SK-N-SH treated with all-trans-retinoic acid at 6 μM for 48 hours (cell line): ENCODE measurements around the gene LHFPL5.

Experiments
- ATAC-seq: fragments of 200-7000 bp; cut with Tn5 transposase; 3 replicates; pipeline ENCODE4 v1.9.1; 2020; ENCODE audit warnings: mild to moderate bottlenecking, moderate library complexity
- CSDC2 ChIP-seq: fragments of 250-450 bp; sonication (Bioruptor Pico); IDR thresholded peaks from 2 replicates; pipeline ENCODE4 v1.5.0; 2020; ENCODE audit warnings: mild to moderate bottlenecking, moderate library complexity
- CSRNP3 ChIP-seq: fragments of 250-450 bp; sonication (Bioruptor Pico); IDR thresholded peaks from 2 replicates; pipeline ENCODE4 v1.5.1; 2021; ENCODE audit warnings: mild to moderate bottlenecking, moderate library complexity
- ESRRG ChIP-seq: fragments of 250-450 bp; sonication (Bioruptor Pico); IDR thresholded peaks from 2 replicates; pipeline ENCODE4 v1.6.1; 2021; ENCODE audit warnings: mild to moderate bottlenecking
- GLIS3 ChIP-seq: fragments of 250-450 bp; sonication (Bioruptor Pico); IDR thresholded peaks from 2 replicates; pipeline ENCODE4 v1.5.0; 2020; ENCODE audit warnings: mild to moderate bottlenecking, moderate library complexity
- ISL1 ChIP-seq: fragments of 250-450 bp; sonication (Bioruptor Pico); IDR thresholded peaks from 2 replicates; pipeline ENCODE4 v2.1.2; 2022; ENCODE audit warnings: mild to moderate bottlenecking, moderate library complexity
- OSR1 ChIP-seq: fragments of 250-450 bp; sonication (Bioruptor Pico); IDR thresholded peaks from 2 replicates; pipeline ENCODE4 v1.8.0; 2022; ENCODE audit warnings: moderate library complexity, mild to moderate bottlenecking, inconsistent platforms
- POU6F1 ChIP-seq: fragments of 250-450 bp; sonication (Bioruptor Pico); IDR thresholded peaks from 2 replicates; pipeline ENCODE4 v1.8.0; 2021; ENCODE audit warnings: low read depth, mild to moderate bottlenecking, moderate library complexity, borderline replicate concordance
- PPARA ChIP-seq: fragments of 250-450 bp; sonication (Bioruptor Pico); IDR thresholded peaks from 2 replicates; pipeline ENCODE4 v1.5.0; 2020; ENCODE audit warnings: mild to moderate bottlenecking, borderline replicate concordance
- RARB ChIP-seq: fragments of 250-450 bp; sonication (Bioruptor Pico); IDR thresholded peaks from 2 replicates; pipeline ENCODE4 v1.8.0; 2021; ENCODE audit warnings: mild to moderate bottlenecking, moderate library complexity
- SNAI2 ChIP-seq: fragments of 250-450 bp; sonication (Bioruptor Pico); IDR thresholded peaks from 2 replicates; pipeline ENCODE4 v1.5.0; 2020; ENCODE audit warnings: mild to moderate bottlenecking, moderate library complexity
- TCF4 ChIP-seq: fragments of 250-450 bp; sonication (Bioruptor Pico); IDR thresholded peaks from 2 replicates; pipeline ENCODE4 v1.8.0; 2021; ENCODE audit warnings: mild to moderate bottlenecking, moderate library complexity, borderline replicate concordance
- TOX ChIP-seq: fragments of 250-450 bp; sonication (Bioruptor Pico); IDR thresholded peaks from 2 replicates; pipeline ENCODE4 v1.8.0; 2021; ENCODE audit warnings: mild to moderate bottlenecking, moderate library complexity, borderline replicate concordance
- TSHZ2 ChIP-seq: fragments of 250-450 bp; sonication (Bioruptor Pico); IDR thresholded peaks from 2 replicates; pipeline ENCODE4 v1.5.0; 2020; ENCODE audit warnings: mild to moderate bottlenecking, moderate library complexity
- ZFP3 ChIP-seq: fragments of 250-450 bp; sonication (Bioruptor Pico); IDR thresholded peaks from 2 replicates; pipeline ENCODE4 v1.5.0; 2020; ENCODE audit warnings: mild to moderate bottlenecking, moderate library complexity
- ZFP30 ChIP-seq: fragments of 450-650 bp; formaldehyde crosslinking; IDR thresholded peaks from 2 replicates; pipeline ENCODE4 v1.5.0; 2022; ENCODE audit warnings: mild to moderate bottlenecking, moderate library complexity
- ZNF565 ChIP-seq: fragments of 450-650 bp; formaldehyde crosslinking; conservative IDR thresholded peaks from 2 replicates; pipeline ENCODE4 v1.5.0; 2020; ENCODE audit warnings: low read depth, mild to moderate bottlenecking, moderate library complexity
- ZNF70 ChIP-seq: fragments of 450-650 bp; formaldehyde crosslinking; IDR thresholded peaks from 2 replicates; pipeline ENCODE4 v1.5.0; 2020; ENCODE audit warnings: mild to moderate bottlenecking, moderate library complexity
- ZNF8 ChIP-seq: fragments of 450-650 bp; formaldehyde crosslinking; IDR thresholded peaks from 2 replicates; pipeline ENCODE4 v1.5.0; 2020; ENCODE audit warnings: mild to moderate bottlenecking, moderate library complexity
- TF ChIP-seq, protein P1 (sequence below): fragments of 250-450 bp; sonication (Bioruptor Pico); IDR thresholded peaks from 2 replicates; pipeline ENCODE4 v1.5.1; 2020; ENCODE audit warnings: low read depth, mild to moderate bottlenecking, moderate library complexity
- TF ChIP-seq, protein P2 (sequence below): fragments of 250-450 bp; sonication (Bioruptor Pico); IDR thresholded peaks from 2 replicates; pipeline ENCODE4 v1.8.0; 2020; ENCODE audit warnings: mild to moderate bottlenecking, moderate library complexity, borderline replicate concordance

LHFPL5 gene

GRCh38 chr6:35781290-35781689 lies 23.9 kb upstream of the LHFPL5 start:
- no peak for ATAC-seq
- TF ChIP-seq TCF4 (CRISPR knock-in tag) (no peak), ZFP30 (no peak), CSRNP3 (no peak)

GRCh38 chr6:35782424-35782823 lies 22.7 kb upstream of the LHFPL5 start:
- no peak for ATAC-seq
- TF ChIP-seq OSR1 (CRISPR knock-in tag) (no peak), RARB (CRISPR knock-in tag) (no peak)
- TF ChIP-seq, protein P1, sequence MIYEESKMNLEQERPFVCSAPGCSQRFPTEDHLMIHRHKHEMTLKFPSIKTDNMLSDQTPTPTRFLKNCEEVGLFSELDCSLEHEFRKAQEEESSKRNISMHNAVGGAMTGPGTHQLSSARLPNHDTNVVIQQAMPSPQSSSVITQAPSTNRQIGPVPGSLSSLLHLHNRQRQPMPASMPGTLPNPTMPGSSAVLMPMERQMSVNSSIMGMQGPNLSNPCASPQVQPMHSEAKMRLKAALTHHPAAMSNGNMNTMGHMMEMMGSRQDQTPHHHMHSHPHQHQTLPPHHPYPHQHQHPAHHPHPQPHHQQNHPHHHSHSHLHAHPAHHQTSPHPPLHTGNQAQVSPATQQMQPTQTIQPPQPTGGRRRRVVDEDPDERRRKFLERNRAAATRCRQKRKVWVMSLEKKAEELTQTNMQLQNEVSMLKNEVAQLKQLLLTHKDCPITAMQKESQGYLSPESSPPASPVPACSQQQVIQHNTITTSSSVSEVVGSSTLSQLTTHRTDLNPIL = no peak

DNA sequence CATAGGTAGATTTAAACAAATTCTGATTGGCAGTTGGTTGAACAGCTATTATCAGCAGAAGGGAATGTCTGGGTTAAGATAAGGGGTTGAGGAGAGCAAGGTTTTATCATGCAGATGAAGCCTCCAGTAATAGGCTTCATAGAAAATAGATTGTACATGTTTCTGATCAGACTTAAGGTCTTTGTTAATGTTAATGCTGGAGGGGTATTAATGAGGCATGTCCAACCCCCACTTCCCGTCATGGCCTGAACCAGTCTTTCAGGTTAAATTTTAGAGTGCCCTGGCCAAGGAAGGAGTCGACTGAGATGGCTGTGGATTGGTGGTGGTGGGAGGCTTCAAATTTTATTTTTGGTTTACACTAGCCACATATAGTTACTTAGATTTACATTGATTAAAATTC lies 21.0 kb upstream of the LHFPL5 start:
- TF ChIP-seq, protein P1 = no peak
- TF ChIP-seq ZNF70 (CRISPR knock-in tag) (no peak), ZNF565 (no peak), CSRNP3 (no peak)
- no peak for ATAC-seq

- no peak for TF ChIP-seq POU6F1
- TF ChIP-seq ZNF8 (CRISPR knock-in tag) = no peak
- no peak for TF ChIP-seq SNAI2 (CRISPR knock-in tag)
- no peak for TF ChIP-seq TSHZ2 (CRISPR knock-in tag)
- TF ChIP-seq ZNF70 (CRISPR knock-in tag) = no peak
- TF ChIP-seq GLIS3 (CRISPR knock-in tag) = no peak
- TF ChIP-seq RARB (CRISPR knock-in tag) = no peak
- no peak for TF ChIP-seq ZNF565
- no peak for TF ChIP-seq ISL1 (CRISPR knock-in tag)
- no peak for TF ChIP-seq CSDC2 (CRISPR knock-in tag)
- TF ChIP-seq ZFP30 = no peak
- no peak for TF ChIP-seq ESRRG
- TF ChIP-seq PPARA = no peak
- TF ChIP-seq, protein P2, sequence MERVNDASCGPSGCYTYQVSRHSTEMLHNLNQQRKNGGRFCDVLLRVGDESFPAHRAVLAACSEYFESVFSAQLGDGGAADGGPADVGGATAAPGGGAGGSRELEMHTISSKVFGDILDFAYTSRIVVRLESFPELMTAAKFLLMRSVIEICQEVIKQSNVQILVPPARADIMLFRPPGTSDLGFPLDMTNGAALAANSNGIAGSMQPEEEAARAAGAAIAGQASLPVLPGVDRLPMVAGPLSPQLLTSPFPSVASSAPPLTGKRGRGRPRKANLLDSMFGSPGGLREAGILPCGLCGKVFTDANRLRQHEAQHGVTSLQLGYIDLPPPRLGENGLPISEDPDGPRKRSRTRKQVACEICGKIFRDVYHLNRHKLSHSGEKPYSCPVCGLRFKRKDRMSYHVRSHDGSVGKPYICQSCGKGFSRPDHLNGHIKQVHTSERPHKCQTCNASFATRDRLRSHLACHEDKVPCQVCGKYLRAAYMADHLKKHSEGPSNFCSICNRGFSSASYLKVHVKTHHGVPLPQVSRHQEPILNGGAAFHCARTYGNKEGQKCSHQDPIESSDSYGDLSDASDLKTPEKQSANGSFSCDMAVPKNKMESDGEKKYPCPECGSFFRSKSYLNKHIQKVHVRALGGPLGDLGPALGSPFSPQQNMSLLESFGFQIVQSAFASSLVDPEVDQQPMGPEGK (CRISPR knock-in tag) = no peak
- no peak for TF ChIP-seq CSRNP3
- no peak for TF ChIP-seq TCF4 (CRISPR knock-in tag)
- TF ChIP-seq ZFP3 (CRISPR knock-in tag) = no peak
- no peak for TF ChIP-seq TOX (CRISPR knock-in tag)
Measured at GRCh38 chr6:35786272-35786671, 18.9 kb upstream of the LHFPL5 start.

More at GRCh38 chr6:35786272-35786671, 18.9 kb upstream of the LHFPL5 start:
- no peak for ATAC-seq
